Measurements from ENCODE around the gene SUPT7L.

GRCh38 chr2:27708666-27709065 is 45.3 kb upstream of the SUPT7L start:
- TF ChIP-seq CTCF (IDR thresholded peaks at IDR 0.05 in 8 of 11, conservative IDR thresholded peaks at IDR 0.05 in 3 of 11), result no peak
- no peak for TF ChIP-seq POLR2AphosphoS5 (IDR thresholded peaks at IDR 0.05)
- no peak for TF ChIP-seq POLR2A (IDR thresholded peaks at IDR 0.05)

Measured in spleen (tissue), 7 donors.